ENCODE data around the gene GPR45.
"Not testable (repeated sequence)": the region's sequence is repeated elsewhere in the genome, so short reads cannot be mapped to it uniquely, and the experiment has no call there.

Gene GPR45

DNA sequence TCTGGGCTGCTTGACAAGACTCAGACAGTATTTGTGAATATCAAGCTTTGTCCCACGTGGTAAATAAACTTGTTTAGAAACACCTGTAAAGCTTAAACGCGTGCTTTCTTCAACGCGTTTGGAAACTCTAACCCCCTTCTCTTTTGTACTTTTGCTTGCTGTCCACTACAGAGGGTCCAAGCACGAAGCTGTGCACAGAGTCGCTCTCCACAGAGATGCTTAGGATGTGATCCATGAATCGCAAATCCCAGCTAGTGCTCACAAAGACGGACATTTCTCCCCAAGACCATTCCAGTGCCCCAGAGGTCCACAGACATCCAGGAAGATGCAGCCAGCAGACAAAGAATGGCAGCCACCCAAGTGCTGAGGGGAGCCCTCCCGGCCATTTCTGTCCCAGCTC lies at the start of gene GPR45:
Gene GPR45 (plus strand): TSS at position 301 of the 400 bp plus-strand sequence. CDS start 116 bp downstream, outside the sequence.
- DNase-seq = no peak

GRCh38 chr2:105194022-105194675 lies 47.4 kb upstream of the GPR45 start:
- DNase-seq = no peak

DNA sequence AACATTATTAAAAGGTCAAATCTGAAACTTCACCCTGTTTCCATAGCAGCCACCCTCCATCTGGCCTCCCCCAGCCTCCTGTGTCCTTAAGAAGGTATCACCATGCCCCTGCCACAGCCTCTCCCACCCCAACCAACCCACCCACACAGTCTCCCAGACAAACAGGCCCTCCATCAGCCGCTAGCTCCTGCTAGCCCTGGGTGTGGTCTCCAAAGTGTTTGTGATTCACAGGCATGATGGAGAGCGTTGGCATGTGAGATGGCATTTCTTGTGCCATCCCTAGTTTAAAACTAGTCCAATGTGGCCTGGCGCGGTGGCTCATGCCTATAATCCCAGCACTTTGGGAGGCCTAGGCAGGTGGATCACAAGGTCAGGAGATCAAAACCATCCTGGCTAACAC lies 44.9 kb upstream of the GPR45 start:
- DNase-seq = no peak

DNA sequence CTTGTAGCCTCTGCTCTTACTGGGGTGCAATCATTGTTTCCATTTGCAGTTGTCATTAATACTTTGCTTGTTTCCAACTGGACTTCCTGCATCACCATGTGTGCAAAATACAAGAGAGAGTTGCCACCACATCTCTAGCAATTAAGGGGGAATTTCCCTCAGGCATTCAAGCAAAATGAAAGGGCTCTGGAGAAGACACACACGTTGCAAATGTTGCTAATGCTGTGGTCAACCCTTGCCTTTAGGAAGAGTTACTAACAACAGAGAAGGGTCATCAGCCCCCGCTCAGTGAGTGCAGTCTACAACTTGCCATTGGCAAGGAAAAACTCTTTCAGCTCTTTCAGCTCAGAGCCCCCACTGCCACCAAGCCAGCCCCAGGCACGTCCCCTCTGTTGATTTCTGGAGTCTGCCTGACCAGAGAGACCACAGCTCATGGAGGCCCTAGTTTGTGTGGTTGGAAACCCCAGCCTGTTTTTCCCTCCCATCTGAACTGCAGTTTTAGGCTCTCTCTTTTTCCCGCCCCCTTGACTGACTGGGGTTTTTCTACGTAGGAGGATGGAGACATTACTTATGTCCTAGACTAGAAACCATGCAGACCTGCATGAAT lies 25.9 kb upstream of the GPR45 start:
- no peak for DNase-seq

DNA sequence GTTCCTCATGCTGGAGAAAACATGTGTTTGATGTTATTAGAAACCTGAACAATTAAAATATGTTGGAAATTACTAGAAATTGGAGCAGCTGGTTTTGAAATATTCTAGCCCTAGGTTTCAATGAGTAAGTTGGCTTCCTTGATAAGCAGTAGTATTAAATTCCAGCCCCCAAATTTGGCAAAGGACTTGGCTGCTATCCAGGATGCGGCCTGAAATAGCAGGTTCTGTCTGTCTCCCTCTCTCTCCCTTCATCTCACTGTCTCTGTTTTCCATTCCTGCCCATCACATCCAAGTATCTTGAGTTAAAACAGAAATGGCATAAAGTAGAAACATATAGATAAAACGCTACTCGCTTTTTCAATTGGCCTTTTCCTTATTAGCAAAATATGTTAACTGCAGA lies 20.9 kb upstream of the GPR45 start:
- no peak for DNase-seq

DNA sequence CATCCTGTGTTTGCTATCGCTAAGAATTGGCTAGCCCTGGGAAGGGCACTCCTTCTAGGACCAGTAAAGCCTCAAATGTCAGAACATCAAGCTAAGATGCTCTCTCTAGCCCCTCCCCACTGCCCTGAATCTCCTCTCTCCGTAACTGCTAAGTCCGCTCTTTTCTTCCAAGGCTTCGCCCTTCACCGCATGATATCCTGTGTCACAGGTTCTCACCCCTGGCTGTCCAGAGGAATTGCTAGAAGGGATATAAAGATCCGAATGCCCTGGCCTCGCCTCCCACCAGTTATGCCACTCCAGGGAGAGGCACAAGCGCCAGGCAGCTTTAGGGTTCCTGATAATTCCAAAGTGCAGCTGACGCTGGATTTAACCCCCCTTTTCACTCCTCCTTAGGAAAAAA lies 17.1 kb upstream of the GPR45 start:
- DNase-seq = no peak

DNA sequence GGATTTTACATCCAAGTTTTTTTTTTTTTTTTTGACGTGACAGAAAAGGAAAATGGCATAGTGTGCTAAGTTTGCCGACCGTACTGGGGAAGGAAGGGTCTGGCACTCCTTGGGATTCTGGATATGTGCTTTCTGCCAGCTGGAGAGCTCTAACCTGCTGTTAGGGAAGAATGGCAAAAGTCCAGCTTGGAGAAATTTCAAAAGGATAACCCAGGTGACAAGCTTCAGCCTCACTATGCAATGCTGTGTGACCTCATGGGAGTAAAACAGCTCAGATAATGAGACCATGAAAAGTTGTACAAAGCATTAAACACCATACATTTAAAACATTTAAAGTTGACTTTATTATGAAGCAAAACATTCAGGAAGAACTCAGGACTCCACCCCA lies 10.3 kb upstream of the GPR45 start:
- DNase-seq = no peak

- peak; percentile 86 for DNase-seq
These were observed 6.0 kb upstream of the GPR45 start for GRCh38 chr2:105235388-105236059.

- DNase-seq = no peak
These were observed 5.5 kb upstream of the GPR45 start for GRCh38 chr2:105236060-105236424.

DNA sequence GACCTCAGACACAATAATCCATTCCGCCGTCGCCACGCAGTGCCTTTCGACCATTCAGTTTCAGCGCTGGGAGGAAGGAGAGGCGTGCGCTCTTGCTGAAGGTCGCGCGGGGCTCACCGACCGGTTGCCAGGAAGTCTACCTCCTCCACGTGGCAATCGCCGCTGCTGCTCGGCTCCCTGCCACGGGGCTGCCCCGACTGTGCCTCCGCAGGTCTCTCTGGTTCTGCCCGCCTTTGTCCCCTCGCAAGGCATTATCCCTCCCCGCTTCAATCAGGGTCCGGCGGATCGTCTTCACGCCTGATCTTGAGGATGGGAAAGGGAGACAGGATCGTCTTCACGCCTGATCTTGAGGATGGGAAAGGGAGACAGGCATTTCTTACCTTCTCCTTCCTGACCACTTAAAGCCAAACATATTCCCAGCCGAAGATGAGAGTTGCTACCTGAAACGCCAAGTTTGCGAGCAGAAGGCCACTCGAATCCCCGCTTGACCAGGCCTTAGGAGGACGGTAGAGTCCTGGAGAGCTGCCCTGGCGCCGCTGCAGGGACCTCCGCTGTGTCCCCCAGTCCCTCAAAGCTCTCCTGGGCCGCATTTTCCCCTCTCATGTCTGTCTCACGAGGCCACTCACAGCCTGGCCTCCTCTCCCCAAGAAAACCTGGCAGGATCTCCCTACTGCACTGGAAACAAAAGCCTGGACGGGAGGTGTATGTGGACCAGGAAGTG lies 4.3 kb upstream of the GPR45 start:
- DNase-seq = peak; percentile 68

DNA sequence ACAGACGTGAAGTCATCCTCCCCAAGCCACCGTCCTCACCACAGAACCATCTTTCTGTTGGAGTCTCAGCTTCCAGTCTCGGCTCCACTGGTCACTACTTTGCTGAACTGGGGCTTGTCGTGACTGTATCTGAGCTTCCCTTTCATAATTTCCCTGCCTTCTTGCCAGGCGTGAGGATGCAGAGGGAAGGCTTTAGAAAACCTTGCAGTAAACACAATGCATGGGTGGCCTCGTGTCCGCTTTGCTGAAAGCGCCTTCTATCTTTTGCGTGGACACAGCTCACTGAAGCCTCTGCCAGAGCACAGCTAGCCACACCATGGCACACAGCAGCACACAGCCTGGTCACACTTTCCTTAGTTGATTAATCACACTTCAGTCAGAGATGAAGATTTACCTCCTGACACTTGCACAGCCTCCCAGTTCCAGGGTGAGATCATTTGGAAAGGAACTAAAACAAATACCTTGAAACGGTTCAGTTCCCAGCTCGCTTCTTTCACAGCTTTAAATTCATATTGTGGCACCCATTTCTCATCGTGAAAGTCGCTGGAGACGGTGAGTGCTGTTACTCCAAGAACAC lies 2.8 kb upstream of the GPR45 start:
- DNase-seq = no peak

DNA sequence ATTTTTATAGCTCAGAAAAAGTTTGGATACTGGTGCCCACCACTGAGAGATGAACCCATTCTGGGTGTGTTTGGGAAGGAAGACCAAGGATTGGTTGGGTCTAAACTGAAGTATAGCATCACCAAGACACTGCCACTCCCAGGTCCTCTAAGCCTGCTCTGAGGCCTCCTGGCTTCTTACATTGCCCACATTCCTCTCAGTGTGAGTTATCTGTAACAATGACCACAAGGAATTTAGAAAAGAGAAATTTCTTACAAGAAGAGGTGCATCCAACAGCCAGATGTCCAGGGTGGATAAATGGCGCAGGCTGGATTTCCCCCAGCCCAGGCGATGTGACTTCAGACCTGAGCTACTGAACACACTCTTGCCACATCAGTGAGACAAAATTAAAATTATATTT lies 1.6 kb upstream of the GPR45 start:
- no peak for DNase-seq

DNA sequence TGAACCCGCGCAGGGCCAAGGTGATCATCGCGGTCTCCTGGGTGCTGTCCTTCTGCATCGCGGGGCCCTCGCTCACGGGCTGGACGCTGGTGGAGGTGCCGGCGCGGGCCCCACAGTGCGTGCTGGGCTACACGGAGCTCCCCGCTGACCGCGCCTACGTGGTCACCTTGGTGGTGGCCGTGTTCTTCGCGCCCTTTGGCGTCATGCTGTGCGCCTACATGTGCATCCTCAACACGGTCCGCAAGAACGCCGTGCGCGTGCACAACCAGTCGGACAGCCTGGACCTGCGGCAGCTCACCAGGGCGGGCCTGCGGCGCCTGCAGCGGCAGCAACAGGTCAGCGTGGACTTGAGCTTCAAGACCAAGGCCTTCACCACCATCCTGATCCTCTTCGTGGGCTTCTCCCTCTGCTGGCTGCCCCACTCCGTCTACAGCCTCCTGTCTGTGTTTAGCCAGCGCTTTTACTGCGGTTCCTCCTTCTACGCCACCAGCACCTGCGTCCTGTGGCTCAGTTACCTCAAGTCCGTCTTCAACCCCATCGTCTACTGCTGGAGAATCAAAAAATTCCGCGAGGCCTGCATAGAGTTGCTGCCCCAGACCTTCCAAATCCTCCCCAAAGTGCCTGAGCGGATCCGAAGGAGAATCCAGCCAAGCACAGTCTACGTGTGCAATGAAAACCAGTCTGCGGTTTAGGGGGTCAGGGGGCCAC lies 897 bp downstream of the GPR45 start:
- DNase-seq = no peak

- DNase-seq = no peak
These were observed 2.4 kb downstream of the GPR45 start for GRCh38 chr2:105243961-105244360.

- no peak for DNase-seq
These were observed 2.9 kb downstream of the GPR45 start for GRCh38 chr2:105244451-105244850.

DNA sequence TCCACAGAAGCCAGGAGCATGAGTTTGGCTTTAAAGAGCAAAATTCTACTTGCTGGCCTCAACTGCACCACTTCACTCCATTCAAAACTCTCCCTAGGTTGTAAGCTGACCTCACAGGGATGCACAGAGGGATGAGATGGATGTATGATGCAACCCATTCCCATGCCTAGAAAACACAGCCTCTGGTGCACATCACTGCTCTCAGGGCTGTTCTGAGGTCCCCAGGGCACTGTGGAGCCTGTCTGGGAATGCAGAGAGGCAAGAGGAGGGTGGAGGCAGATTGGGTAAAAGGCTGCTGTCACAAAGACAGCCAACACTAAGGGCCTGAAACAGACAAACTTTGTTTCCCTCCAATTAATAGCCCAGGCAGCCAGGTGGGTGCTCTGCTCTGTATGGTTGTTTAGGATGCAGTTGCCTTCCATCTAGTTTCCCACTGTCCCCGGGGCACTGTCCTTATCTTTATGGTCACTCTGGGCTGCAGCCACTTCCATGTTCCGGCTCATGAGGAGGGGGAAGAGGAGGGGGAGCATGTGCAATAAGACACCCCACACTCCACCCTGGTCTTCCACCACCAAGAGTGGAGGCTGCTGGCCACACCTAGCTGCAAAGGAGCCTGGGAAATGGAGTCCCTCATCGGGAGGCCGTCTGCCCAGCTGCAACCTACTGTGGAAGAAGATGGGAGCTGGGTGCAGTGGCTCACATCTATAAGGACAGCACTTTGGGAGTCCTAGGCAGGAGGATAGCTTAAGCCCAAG lies 7.0 kb downstream of the GPR45 start:
- no peak for DNase-seq

DNA sequence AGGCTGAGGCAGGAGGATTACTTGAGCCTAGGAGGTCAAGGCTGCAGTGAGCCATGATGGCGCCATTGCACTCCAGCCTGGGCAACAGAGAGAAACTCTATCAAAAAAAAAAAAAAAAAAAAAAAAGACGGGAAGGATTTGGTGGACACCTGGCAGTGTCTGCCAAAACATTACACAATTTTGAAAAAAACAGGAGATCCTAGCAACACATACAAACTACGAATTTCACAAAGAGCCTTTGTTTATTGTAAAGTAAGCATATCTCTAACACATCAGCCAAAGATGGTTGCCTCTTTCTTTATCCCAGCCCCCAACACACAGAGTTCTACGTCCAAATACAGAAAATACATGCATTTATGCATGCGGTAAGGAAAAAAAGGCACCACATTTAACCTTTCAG lies 7.6 kb downstream of the GPR45 start:
- no peak for DNase-seq

- DNase-seq = no peak
These were observed 8.3 kb downstream of the GPR45 start for GRCh38 chr2:105249891-105250290.

- not testable (repeated sequence) for DNase-seq
These were observed 9.6 kb downstream of the GPR45 start for GRCh38 chr2:105251016-105251648.

- DNase-seq = no peak
These were observed 10.7 kb downstream of the GPR45 start for GRCh38 chr2:105252271-105252670.

DNA sequence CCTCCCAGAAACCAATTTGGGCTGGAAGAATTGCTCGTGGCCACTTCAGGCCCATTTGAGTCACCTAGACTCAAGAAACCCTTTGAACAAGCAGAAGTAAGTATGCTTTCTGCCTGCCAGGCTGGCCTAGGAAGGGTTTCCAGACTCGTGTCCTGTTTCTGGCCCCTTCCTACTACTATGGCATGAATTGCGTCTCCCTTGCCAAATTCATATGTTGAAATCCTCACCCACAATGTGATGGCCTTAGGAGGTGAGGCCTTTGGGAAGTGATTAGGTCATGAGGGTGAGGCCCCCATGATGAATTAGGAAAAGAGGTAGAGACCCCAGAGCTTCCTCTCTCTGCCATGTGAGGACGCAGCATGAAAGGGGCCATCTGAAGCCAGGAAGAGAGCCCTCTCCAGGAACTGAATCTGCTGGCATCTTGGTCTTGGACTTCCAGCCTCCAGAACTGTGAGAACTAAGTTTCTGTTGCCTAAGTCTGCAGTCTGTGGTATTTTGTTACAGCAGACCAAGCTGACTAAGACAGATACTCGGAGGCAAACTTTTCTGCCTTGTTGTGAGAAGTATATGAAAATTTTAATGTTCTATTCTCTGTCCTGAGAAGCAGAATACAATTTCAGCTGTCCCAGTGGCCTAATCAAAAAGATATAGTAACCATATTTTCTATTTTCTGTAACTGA lies 13.1 kb downstream of the GPR45 start:
- no peak for DNase-seq

All from activated CD8-positive, alpha-beta memory T cell treated with anti-CD3 and anti-CD28 coated beads for 24 hours (primary cell).